Adrenal gland (tissue), 5 donors: ENCODE results near the gene VN1R5.
"Not testable (repeated sequence)": the region's sequence is repeated elsewhere in the genome, so short reads cannot be mapped to it uniquely, and the experiment has no call there.

ENCODE experiments used
- CTCF ChIP-seq, 6 experiments: fragments of 450-650 bp in 4 of 6; fragments of 200-600 bp in 2 of 6; sonication (generic) in 1 of 6; IDR thresholded peaks; 1 replicate in 5 of 6; 2 replicates in 1 of 6; pipeline versions ENCODE4 v1.5.1 to v1.8.0; 2016 to 2021; ENCODE audit warnings: antibody characterized with exemption in 6 of 6, mild to moderate bottlenecking in 2 of 6, moderate library complexity in 1 of 6
- POLR2A ChIP-seq, 2 donors: fragments of 450-650 bp; IDR thresholded peaks; one replicate each; pipeline ENCODE4 v1.6.1; 2017; ENCODE audit warnings: antibody characterized with exemption in 2 of 2, mild to moderate bottlenecking in 2 of 2, moderate library complexity in 1 of 2
- donor health status: DM: no; HTN: no; CAD: no.

- not testable (repeated sequence) for TF ChIP-seq POLR2A, CTCF (IDR thresholded peaks at IDR 0.05)
These were observed at the start of gene VN1R5 for GRCh38 chr1:247255772-247256171.
